Muscle layer of duodenum (tissue), 2 donors: ENCODE results near the gene TTYH2.
"Not testable (repeated sequence)": the region's sequence is repeated elsewhere in the genome, so short reads cannot be mapped to it uniquely, and the experiment has no call there.

Source experiments
- H3K27ac ChIP-seq: one replicate; pipeline ENCODE4 v1.7.0; 2013; ENCODE audit warnings: mild to moderate bottlenecking, low read length
- H3K27me3 ChIP-seq: one replicate; pipeline ENCODE4 v1.7.0; 2013; ENCODE audit warnings: low read depth, mild to moderate bottlenecking, control low read depth, low read length
- H3K36me3 ChIP-seq, 2 donors: one replicate each; pipeline ENCODE4 v1.7.0; 2013; ENCODE audit warnings: low read length in 2 of 2, control low read depth in 1 of 2, mild to moderate bottlenecking in 1 of 2; ENCODE audit not compliant: insufficient read depth in 2 of 2, control insufficient read depth in 1 of 2
- H3K4me1 ChIP-seq, 2 donors: one replicate each; pipeline ENCODE4 v1.7.0; 2013; ENCODE audit warnings: low read length in 2 of 2, mild to moderate bottlenecking in 2 of 2, control low read depth in 1 of 2, moderate library complexity in 1 of 2; ENCODE audit not compliant: insufficient read depth in 2 of 2, control insufficient read depth in 1 of 2
- H3K4me3 ChIP-seq, 2 donors: one replicate each; pipeline ENCODE4 v1.7.0; 2013; ENCODE audit warnings: low read length in 2 of 2, low read depth in 1 of 2, mild to moderate bottlenecking in 1 of 2
- H3K9me3 ChIP-seq, 2 donors: one replicate each; pipeline ENCODE4 v1.7.0; 2013; ENCODE audit warnings: low read length in 2 of 2, control low read depth in 1 of 2, mild to moderate bottlenecking in 1 of 2; ENCODE audit not compliant: control insufficient read depth in 1 of 2
- donor health status: healthy.

The TTYH2 gene

DNA sequence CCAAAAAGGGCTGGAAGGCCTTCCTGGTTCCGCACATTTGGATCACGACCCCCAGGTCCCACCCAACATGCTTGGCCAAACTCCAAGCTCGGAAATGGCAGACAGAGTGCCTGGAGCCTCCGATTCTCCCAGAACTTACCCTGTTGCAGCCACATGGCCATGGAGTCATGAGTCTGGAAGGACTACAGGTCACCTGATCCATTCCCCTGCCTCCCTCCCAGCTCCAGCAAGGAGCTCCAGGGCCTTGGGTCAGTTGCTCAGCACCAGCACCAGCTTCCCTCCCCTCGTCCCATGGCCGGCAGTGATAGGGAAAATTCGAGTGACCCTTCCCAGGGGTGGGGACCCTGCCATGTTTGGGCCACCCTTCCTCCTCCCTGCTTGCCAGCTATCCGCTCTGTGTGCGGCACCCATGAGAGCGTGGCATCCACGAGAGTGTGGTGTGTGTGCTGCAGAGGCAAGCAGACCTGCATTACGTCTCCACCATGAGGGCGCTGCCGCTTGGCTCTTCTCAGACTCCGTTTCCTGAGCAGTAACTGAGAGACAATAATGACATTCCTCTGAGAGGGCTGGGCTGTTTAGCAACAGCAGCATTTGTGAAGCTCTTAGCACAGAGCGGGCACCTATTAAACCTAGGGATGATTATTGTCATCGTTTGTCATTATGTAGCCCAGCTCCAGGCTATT is 31.2 kb upstream of the TTYH2 start:
- Histone ChIP-seq H3K4me3 (no peak overlapping the region), H3K4me1 (no peaks in the 10 kb centered on the region), H3K9me3 (no peaks in the 10 kb centered on the region), H3K27me3 (no peaks in the 10 kb centered on the region), H3K36me3 (no peaks in the 10 kb centered on the region), H3K27ac (no peak overlapping the region)

- no peaks in the 10 kb centered on the region for H3K27me3 ChIP-seq
- no peaks in the 10 kb centered on the region for H3K4me1 ChIP-seq
- H3K9me3 ChIP-seq: no peaks in the 10 kb centered on the region
These were observed 30.0 kb upstream of the TTYH2 start for GRCh38 chr17:74183411-74183810.

DNA sequence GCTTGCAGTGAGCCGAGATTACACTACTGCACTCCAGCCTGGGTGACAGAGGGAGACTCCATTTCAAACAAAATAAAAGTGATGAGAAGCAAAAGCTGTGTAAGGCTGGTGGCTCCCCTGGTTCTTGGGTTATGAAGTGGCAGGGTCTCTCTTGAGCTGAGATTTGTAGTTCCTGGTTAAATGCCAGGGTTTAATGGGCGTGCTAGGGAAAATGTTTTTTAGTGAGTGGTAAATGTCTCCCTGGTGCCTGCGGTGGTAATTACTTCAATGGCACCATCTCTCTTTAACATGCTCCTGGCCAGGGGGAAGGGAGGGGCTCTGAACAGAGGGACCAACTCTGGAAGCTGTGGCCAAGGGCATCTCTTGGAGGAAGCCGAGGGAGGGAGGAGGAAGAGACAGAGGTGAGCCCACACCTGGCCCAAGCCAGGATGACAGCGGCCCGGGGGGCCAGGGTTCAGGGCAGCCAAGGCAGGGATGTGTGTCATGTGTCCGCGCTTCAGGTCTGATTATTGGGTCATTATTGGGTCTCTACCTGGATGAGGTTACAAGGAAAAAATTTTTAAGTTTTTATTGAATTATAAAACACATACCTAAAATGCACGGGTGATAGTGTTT is 27.7 kb upstream of the TTYH2 start:
- H3K27me3 ChIP-seq: no peaks in the 10 kb centered on the region
- H3K4me3 ChIP-seq: no peak overlapping the region

More at GRCh38 chr17:74183411-74183810, 30.0 kb upstream of the TTYH2 start:
- no peak overlapping the region for H3K27ac ChIP-seq
- H3K36me3 ChIP-seq: no peaks in the 10 kb centered on the region
- no peak overlapping the region for H3K4me3 ChIP-seq

DNA sequence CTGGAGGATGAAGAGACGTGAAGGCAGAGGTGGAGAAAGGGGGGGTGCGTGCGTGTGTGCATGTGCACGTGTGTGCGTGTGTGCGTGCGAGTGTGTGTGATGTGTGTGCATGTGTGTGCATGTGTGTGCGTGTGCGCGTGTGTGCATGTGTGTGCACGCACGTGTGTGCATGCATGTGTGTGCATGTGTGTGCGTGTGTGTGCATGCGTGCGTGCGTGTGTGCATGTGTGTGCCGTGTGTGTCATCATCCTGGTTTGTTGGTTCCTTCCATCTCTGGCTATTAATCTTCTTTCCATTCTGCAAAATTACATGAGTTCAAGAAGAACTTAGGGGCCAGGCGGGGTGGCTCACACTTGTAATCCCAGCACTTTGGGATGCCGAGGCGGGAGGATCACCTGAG is 26.9 kb upstream of the TTYH2 start:
- Histone ChIP-seq H3K4me1 (no peaks in the 10 kb centered on the region), H3K36me3 (no peaks in the 10 kb centered on the region), H3K27ac (no peak overlapping the region), H3K4me3 (no peak overlapping the region), H3K27me3 (no peaks in the 10 kb centered on the region), H3K9me3 (no peaks in the 10 kb centered on the region)

More for the DNA sequence above, 27.7 kb upstream of the TTYH2 start:
- Histone ChIP-seq H3K27ac (no peak overlapping the region), H3K4me1 (no peaks in the 10 kb centered on the region), H3K9me3 (no peaks in the 10 kb centered on the region), H3K36me3 (no peaks in the 10 kb centered on the region)

DNA sequence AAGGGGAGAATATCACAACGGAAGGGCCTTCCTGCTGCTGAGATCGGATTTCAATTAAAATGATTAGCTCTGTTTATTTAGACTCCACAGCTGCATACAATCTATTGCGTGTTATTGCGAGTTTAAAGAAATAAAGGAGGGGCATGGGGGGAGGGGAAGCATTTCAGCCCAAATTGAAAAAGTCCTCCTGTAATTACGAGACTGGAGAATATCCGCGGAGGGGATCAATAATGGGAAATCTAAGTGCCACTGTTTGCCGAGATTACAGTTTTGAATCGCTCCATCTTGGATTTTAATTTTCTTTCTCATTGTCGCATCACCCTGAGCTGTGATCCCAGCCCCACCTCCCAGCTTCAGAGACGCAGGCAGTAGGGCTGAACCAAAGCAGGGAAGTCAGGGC is 25.6 kb upstream of the TTYH2 start:
- Histone ChIP-seq H3K4me1 (no peaks in the 10 kb centered on the region), H3K9me3 (no peaks in the 10 kb centered on the region), H3K27ac (no peak overlapping the region), H3K27me3 (no peaks in the 10 kb centered on the region), H3K36me3 (no peaks in the 10 kb centered on the region), H3K4me3 (no peak overlapping the region)

GRCh38 chr17:74188687-74189086 is 24.7 kb upstream of the TTYH2 start:
- H3K27ac ChIP-seq, H3K9me3 ChIP-seq, H3K36me3 ChIP-seq, H3K4me3 ChIP-seq, H3K27me3 ChIP-seq, H3K4me1 ChIP-seq: not testable (repeated sequence)

DNA sequence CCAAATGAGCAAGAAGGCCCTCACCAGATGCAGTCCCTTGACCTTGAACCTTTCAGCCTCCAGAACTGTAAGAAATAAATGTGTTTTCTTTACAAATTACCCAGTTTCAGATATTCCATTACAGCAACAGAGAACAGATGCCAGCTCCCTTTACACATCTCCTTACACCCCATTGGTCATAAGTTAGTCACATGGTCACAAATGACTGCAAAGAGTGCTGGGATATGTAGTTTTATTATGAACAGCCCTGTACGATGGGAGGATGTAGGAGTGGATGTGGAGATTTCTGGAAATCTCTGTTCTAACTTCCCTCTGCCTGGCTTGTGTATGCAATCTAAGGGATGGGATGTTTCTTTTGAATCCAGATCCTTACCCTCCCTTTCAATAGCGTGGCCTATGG is 23.2 kb upstream of the TTYH2 start:
- H3K4me1 ChIP-seq: no peaks in the 10 kb centered on the region
- no peak overlapping the region for H3K27ac ChIP-seq
- no peaks in the 10 kb centered on the region for H3K27me3 ChIP-seq
- H3K9me3 ChIP-seq: no peaks in the 10 kb centered on the region
- no peaks in the 10 kb centered on the region for H3K36me3 ChIP-seq
- no peak overlapping the region for H3K4me3 ChIP-seq

DNA sequence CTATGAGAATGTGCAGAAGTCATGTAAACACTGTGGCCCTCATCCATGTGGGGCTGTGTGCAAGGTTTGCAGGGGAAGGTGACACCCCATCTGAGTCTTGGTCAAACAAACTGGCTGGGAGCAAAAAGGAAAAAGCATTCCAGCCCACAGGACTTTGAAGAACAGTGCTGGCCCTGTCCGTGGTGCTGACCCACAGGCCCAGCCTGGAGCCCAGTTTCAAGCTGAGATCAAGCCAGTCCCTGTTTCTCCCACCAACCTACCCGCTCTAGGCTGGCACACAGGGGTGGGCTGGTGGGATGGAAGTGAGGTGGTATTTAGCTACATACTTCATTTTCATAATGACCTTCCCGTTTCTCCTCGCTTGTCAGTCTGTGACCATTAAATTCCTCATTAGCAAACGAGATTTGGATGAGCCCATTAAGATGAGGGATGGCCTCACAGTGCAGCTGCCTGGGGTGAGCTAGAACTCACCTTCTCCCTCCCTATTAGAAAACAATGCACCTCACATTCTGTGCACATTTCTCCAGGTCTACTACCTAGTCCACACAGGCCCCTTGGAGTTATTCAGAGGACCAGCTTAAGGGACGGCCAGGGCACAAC is 22.5 kb upstream of the TTYH2 start:
- Histone ChIP-seq H3K36me3 (no peaks in the 10 kb centered on the region), H3K27me3 (no peaks in the 10 kb centered on the region), H3K4me3 (no peak overlapping the region)

DNA sequence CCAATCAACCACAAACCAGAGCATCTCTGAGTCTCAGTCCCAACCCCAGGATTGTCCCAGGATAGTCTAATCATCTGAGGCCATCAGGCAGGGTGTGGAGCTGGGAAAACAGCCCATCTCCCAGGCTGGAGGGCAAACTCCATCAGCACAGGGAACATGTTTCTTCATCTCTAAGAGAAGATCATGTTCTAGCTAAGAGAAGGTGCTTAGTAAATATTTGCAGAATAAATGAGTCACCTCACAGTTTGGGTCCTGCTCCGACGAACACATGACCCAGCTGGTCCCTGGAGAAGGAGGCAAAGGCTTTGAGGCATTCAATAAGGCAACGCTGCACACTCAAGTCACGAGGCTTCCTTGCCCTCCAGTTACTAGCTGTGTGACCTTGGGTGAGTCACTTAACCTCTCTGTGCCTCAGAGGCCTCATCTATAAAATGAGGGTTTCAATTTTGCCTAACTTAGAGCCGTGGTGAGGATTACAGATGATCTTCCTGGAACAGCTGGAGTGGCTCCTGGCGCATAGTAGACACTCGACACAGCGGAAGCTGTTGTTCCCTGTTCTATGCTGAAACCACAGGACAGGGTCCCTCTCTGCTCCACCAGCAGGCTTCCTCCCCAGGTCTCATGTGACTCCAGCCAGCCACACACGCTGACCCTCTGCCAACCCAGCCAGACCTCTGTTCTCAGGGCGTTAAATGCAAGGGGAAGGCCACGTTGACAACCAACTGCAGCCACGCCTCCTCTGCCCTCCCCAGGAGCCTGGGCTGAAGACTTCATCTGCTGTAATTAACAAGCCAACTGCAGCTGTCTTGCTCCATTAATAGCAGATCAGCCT is 20.2 kb upstream of the TTYH2 start:
- no peaks in the 10 kb centered on the region for H3K27me3 ChIP-seq
- H3K36me3 ChIP-seq: no peaks in the 10 kb centered on the region
- H3K9me3 ChIP-seq: no peaks in the 10 kb centered on the region
- no peak overlapping the region for H3K4me3 ChIP-seq
- no peak overlapping the region for H3K27ac ChIP-seq
- H3K4me1 ChIP-seq: no peaks in the 10 kb centered on the region

More for the DNA sequence above, 22.5 kb upstream of the TTYH2 start:
- H3K27ac ChIP-seq: no peak overlapping the region
- H3K9me3 ChIP-seq: no peaks in the 10 kb centered on the region
- H3K4me1 ChIP-seq: no peaks in the 10 kb centered on the region

GRCh38 chr17:74194682-74195081 is 18.7 kb upstream of the TTYH2 start:
- no peaks in the 10 kb centered on the region for H3K27me3 ChIP-seq

More at GRCh38 chr17:74194682-74195081, 18.7 kb upstream of the TTYH2 start:
- Histone ChIP-seq H3K36me3 (no peaks in the 10 kb centered on the region), H3K4me3 (no peak overlapping the region), H3K4me1 (peaks cover 0 to 3% of the 10 kb centered on the region in 2 donors), H3K9me3 (no peaks in the 10 kb centered on the region), H3K27ac (no peak overlapping the region)
